ENCODE measurements around the gene CLDN7. TPM values are rescaled to one million over a fixed set of nuclear protein-coding genes. Genes with fewer than 3 reads are reported as not detected.

Gene CLDN7
- total RNA-seq, 2 experiments from 2014 or later = 0.29 TPM; not detected in 1

GRCh38 chr17:7282752-7283321 is 20.6 kb upstream of the CLDN7 start:
- ChIA-PET CTCF (interaction anchor here (0.6 to 2.6 kb wide), 10 partner anchors 9 to 1297 kb away, joined by 3 to 20 read pairs (median 4); partner anchors contain the start of genes ACADVL, DLG4, TMEM102 and WRAP53), POLR2A (no interaction called here)
- H3K4me3 Mint-ChIP-seq = no peak overlapping the region
- H3K27ac Mint-ChIP-seq = no peak overlapping the region
- peaks cover 39% of the 10 kb centered on the region for H3K27me3 Mint-ChIP-seq
- no peaks in the 10 kb centered on the region for H3K9me3 Mint-ChIP-seq
- H3K36me3 Mint-ChIP-seq (ENCODE audit: low read depth) = no peaks in the 10 kb centered on the region
- DNase-seq = no peak
- peaks cover 19% of the 10 kb centered on the region for H3K4me1 Mint-ChIP-seq

GRCh38 chr17:7281953-7282751 is 19.9 kb upstream of the CLDN7 start:
- H3K9me3 Mint-ChIP-seq = no peaks in the 10 kb centered on the region
- POLR2A ChIA-PET = no interaction called here

GRCh38 chr17:7281074-7281952 is 19.0 kb upstream of the CLDN7 start, which contains the start of gene SLC2A4:
SLC2A4 (plus strand) TSS chr17:7281718; CDS start chr17:7281935, 217 bp downstream.
- Mint-ChIP-seq H3K27ac (no peak within 1 kb of the TSS), H3K9me3 (no peaks in the 10 kb centered on the region), H3K27me3 (peaks cover 26% of the 10 kb centered on the region), H3K4me3 (peak within 1 kb of the TSS; percentile 57), H3K4me1 (peaks cover 19% of the 10 kb centered on the region), H3K36me3 (ENCODE audit: low read depth) (no peaks in the 10 kb centered on the region)
- POLR2A ChIA-PET = no interaction called here
- DNase-seq = peak; percentile 83
- CTCF ChIA-PET = interaction anchor here (0.7 to 2.6 kb wide), 6 partner anchors 11 to 36 kb away, joined by 3 to 20 read pairs (median 4); no protein-coding TSS in a partner anchor

More at GRCh38 chr17:7281953-7282751, 19.9 kb upstream of the CLDN7 start:
- CTCF ChIA-PET = interaction anchor here (0.6 to 2.6 kb wide), 10 partner anchors 9 to 1297 kb away, joined by 3 to 20 read pairs (median 4); partner anchors contain the start of genes ACADVL, DLG4 and TMEM102
- Mint-ChIP-seq H3K27ac (no peak overlapping the region), H3K27me3 (peaks cover 32% of the 10 kb centered on the region), H3K4me1 (peaks cover 19% of the 10 kb centered on the region), H3K4me3 (peak overlapping the region; percentile 52), H3K36me3 (ENCODE audit: low read depth) (no peaks in the 10 kb centered on the region)
- no peak for DNase-seq

GRCh38 chr17:7280519-7281073 is 18.3 kb upstream of the CLDN7 start:
- H3K27ac Mint-ChIP-seq = no peak overlapping the region
- peaks cover 20% of the 10 kb centered on the region for H3K27me3 Mint-ChIP-seq
- no peaks in the 10 kb centered on the region for H3K9me3 Mint-ChIP-seq
- peak overlapping the region; percentile 57 for H3K4me3 Mint-ChIP-seq
- DNase-seq = peak; percentile 86
- H3K4me1 Mint-ChIP-seq = peaks cover 19% of the 10 kb centered on the region
- no peaks in the 10 kb centered on the region for H3K36me3 Mint-ChIP-seq (ENCODE audit: low read depth)
- ChIA-PET POLR2A (no interaction called here), CTCF (interaction anchor here (1.8 to 2.6 kb wide), 2 partner anchors 13 to 16 kb away, joined by 4 to 20 read pairs; no protein-coding TSS in a partner anchor)

DNA sequence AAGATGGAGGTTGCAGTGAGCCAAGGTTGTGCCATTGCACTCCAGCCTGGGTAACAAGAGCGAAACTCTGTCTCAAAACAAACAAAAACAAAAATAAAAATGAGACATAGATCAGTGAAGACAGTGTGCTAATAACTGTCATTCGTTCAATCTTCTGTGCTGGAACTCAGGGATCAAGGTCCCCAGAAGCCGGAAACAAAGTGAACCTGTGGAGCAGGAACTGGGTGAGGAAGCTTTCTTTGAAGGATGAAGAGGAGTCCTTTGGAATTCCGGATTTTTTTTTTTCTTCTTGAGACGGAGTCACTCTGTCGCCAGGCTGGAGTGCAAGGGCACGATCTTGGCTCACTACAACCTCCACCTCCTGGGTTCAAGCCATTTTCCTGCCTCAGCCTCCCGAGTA is 17.2 kb upstream of the CLDN7 start:
- ChIA-PET CTCF (interaction anchor here (1.2 kb wide), 1 partner anchor 13 kb away, joined by 3 read pairs; no protein-coding TSS in a partner anchor), POLR2A (no interaction called here)
- Mint-ChIP-seq H3K27ac (no peak overlapping the region), H3K4me1 (peaks cover 19% of the 10 kb centered on the region), H3K27me3 (peaks cover 18% of the 10 kb centered on the region), H3K4me3 (no peak overlapping the region), H3K36me3 (ENCODE audit: low read depth) (no peaks in the 10 kb centered on the region), H3K9me3 (no peaks in the 10 kb centered on the region)
- no peak for DNase-seq

DNA sequence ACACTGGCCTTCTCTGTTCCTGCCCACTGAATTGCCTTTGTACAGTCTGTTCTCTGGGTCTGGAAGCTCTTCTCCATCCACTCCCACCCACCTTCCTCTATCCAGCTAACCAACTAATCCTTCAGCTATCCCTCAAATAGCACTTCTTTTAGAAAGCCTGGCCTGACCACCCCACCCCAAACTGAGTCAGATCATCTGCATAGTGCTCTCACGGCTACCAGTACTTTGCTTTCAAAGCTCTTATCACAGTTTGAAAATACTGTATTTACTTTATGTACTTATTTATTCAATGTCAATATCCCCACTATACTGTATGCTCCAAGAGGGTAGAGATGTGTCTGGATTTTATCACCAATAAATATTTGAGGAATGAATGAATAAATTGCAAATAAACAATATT is 4.5 kb upstream of the CLDN7 start:
- ChIA-PET POLR2A (interaction anchor here (0.7 kb wide), 1 partner anchor 448 kb away, joined by 4 read pairs; no protein-coding TSS in a partner anchor), CTCF (interaction anchor here (0.6 to 1.3 kb wide), 3 partner anchors 10 to 147 kb away, joined by 3 to 4 read pairs (median 4); no protein-coding TSS in a partner anchor)
- no peak for DNase-seq
- H3K4me3 Mint-ChIP-seq = no peak overlapping the region
- H3K36me3 Mint-ChIP-seq (ENCODE audit: low read depth) = no peaks in the 10 kb centered on the region
- H3K9me3 Mint-ChIP-seq = no peaks in the 10 kb centered on the region
- H3K4me1 Mint-ChIP-seq = peaks cover 19% of the 10 kb centered on the region
- peaks cover 38% of the 10 kb centered on the region for H3K27me3 Mint-ChIP-seq
- no peak overlapping the region for H3K27ac Mint-ChIP-seq

DNA sequence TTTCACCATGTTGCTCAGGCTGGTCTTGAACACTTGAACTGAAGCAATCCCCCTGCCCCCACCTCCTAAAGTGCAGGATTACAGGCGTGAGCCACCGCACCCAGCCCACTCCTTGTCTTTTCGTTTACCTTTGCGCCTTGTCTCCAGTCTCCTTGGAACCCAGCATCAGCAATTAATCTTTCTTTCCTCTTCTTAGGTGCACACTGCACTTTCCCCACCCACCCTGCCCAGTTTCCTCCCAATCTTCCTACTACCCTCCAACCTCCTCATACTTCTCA is 1.5 kb upstream of the CLDN7 start:
- Mint-ChIP-seq H3K4me1 (peaks cover 26% of the 10 kb centered on the region), H3K9me3 (no peaks in the 10 kb centered on the region), H3K36me3 (ENCODE audit: low read depth) (peaks cover 4% of the 10 kb centered on the region), H3K27me3 (peaks cover 33% of the 10 kb centered on the region), H3K27ac (no peak overlapping the region), H3K4me3 (peak overlapping the region; percentile 58)
- POLR2A ChIA-PET = no interaction called here
- CTCF ChIA-PET = interaction anchor here (0.6 to 1.3 kb wide), 2 partner anchors 22 to 34 kb away, joined by 3 to 6 read pairs; no protein-coding TSS in a partner anchor
- no peak for DNase-seq

- ChIA-PET CTCF (interaction anchor here (0.6 kb wide), 1 partner anchor 35 kb away, joined by 6 read pairs; no protein-coding TSS in a partner anchor), POLR2A (no interaction called here)
- Mint-ChIP-seq H3K9me3 (no peaks in the 10 kb centered on the region), H3K27ac (peak overlapping the region; percentile 66), H3K4me3 (peak overlapping the region; percentile 58), H3K36me3 (ENCODE audit: low read depth) (peaks cover 6% of the 10 kb centered on the region), H3K4me1 (peaks cover 26% of the 10 kb centered on the region), H3K27me3 (peaks cover 33% of the 10 kb centered on the region)
- DNase-seq = no peak
Observed at GRCh38 chr17:7262935-7263800, 890 bp upstream of the CLDN7 start.

- POLR2A ChIA-PET = interaction anchor here (0.5 kb wide), 1 partner anchor 88 kb away, joined by 4 read pairs; no protein-coding TSS in a partner anchor
- Mint-ChIP-seq H3K4me1 (peaks cover 29% of the 10 kb centered on the region), H3K27ac (no peak overlapping the region)
Observed at GRCh38 chr17:7261379-7262191, 693 bp downstream of the CLDN7 start.

GRCh38 chr17:7260651-7261378 is 1.5 kb downstream of the CLDN7 start:
- no peaks in the 10 kb centered on the region for H3K9me3 Mint-ChIP-seq
- peaks cover 33% of the 10 kb centered on the region for H3K4me1 Mint-ChIP-seq
- CTCF ChIA-PET = no interaction called here
- POLR2A ChIA-PET = no interaction called here
- peak overlapping the region; percentile 41 for H3K4me3 Mint-ChIP-seq
- H3K27ac Mint-ChIP-seq = peak overlapping the region; percentile 31
- H3K27me3 Mint-ChIP-seq = peaks cover 27% of the 10 kb centered on the region
- H3K36me3 Mint-ChIP-seq (ENCODE audit: low read depth) = peaks cover 13% of the 10 kb centered on the region
- DNase-seq = peak; percentile 39

More at GRCh38 chr17:7261379-7262191, 693 bp downstream of the CLDN7 start:
- no peak for DNase-seq
- H3K9me3 Mint-ChIP-seq = no peaks in the 10 kb centered on the region
- peak overlapping the region; percentile 49 for H3K4me3 Mint-ChIP-seq
- H3K27me3 Mint-ChIP-seq = peaks cover 30% of the 10 kb centered on the region
- H3K36me3 Mint-ChIP-seq (ENCODE audit: low read depth) = peaks cover 9% of the 10 kb centered on the region
- CTCF ChIA-PET = no interaction called here

Measured in activated CD4-positive, alpha-beta T cell treated with anti-CD3 and anti-CD28 coated beads, Interleukin-2, amount 10 ng/mL, durations not matched to agents 7 days and 5 days (primary cell).